GM11168 (cell line): ENCODE data around the gene AGXT.

Experiments used
- in situ Hi-C: fragments of 300-500 bp; cut with MboI; formaldehyde crosslinking; loops from one replicate; pipeline ENCODE4 v1.12.0; 2022; ENCODE audit warnings: low sequenced_read_pairs; ENCODE audit not compliant: unreplicated experiment

The AGXT gene

DNA sequence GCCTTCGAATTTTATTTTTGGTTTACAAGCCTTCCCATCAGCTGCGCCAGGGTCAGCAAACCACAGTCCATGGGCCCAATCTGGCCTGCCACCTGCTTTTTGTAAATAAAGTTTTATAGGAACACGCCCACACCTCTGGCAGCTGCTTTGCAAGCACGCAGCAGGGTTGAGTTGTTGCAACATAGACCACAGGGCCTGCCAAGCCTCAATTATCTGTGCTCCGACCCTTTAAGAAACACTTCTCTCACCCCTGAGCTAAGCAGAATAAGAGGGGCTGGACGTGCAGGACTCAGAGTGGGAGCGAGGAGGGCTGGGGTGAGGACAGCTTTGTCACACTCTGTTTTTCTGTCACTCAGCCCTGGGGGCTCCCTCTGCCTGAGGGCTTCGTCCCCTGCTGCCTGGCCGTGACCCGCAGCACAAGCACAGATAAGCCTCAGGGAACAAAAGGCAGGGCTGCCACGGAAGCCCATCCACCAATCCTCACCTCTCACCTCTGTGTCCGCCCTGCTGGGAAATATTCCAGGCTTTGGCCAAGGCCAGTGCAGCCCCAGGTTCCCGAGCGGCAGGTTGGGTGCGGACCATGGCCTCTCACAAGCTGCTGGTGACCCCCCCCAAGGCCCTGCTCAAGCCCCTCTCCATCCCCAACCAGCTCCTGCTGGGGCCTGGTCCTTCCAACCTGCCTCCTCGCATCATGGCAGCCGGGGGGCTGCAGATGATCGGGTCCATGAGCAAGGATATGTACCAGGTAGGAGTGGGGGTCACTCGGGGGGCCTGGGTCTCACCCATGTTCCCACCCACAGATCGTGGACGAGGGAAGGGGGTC, at the start of gene AGXT:
Gene AGXT, plus strand, starts transcription at position 539 of the 823 bp plus-strand sequence. Its CDS starts 42 bp downstream, at position 581.
- in situ Hi-C loops = no loop called here

DNA sequence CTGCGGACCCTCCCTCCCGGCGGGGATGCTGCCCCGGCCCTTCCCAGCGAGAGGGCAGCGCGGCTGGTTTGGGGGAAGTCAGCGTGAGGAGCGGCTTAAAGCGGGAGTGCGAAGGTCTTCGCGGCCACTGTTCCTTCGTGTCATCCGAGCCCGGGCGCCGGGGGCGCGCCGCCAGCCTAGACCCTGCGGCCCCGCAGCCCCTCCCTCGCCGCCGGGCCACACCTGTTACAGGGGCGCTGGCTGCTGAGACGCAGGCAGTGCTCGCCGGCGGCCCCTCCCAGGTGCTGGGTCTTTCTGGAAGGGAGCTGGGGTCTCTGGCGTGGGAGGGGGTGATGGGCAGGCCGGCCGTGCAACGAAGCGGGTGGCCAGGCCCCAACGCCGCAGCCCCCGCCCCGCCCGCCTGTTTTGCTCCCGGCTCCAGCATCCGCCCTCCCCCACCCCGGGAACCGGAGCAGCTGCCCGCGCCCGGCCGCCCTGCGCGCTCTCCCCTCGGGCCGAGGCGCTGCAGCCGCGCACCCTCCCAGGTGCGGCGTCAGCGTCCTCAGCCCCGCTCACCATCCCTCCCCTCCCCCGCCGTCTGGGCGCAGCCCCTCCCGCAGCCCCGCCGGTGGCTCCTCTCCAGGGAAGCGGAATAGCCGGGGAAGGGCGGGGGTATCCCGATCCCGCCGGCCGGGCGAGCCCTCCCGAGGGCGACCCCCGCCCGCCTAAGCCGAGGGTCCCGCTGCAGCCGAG, 49.3 kb upstream of the AGXT start:
- in situ Hi-C loops = no loop called here

DNA sequence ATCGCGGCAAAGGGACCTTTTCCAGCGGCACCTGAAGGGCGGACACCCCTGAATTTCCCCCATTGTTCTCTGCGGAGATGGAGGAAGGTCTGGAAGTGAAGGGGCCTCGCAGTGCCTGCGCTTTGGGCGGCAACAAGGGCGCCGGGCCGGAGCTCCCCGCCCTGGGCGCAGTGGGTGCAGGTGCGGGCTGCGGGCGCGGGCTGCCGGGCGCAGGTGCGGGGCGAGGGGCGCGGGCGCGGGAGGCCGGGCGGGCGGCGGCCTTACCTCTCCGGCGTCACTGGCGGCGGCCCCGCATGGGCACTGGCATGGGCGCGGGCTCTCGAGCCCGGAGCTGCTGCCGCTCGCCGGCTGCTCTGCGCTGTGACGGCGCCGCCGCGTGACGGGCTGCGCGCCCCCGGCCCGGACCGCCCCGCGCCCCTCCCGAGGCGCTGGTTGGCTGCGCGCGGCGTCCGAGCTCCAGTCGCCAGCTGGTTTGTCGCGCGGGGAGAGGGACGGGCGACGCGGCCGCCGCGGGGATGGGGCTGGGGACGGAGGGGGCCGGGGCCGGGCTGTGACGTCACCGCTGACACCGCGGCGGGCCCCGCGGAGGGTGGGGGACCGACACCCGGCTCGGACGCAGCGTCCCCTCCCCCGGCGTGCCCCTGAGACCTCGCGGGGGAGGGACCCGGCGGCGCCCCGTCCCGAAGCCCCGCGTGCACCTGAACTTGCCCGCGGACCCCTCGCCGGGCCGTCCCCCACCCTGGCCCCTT, 48.6 kb upstream of the AGXT start, which contains the start of gene KIF1A:
Gene KIF1A, minus strand, starts transcription at position 362 of the 749 bp plus-strand sequence. CDS start 22,467 bp downstream, outside the sequence.
- in situ Hi-C loops = no loop called here

GRCh38 chr2:240820607-240821428, 47.8 kb upstream of the AGXT start:
- in situ Hi-C loops = no loop called here

DNA sequence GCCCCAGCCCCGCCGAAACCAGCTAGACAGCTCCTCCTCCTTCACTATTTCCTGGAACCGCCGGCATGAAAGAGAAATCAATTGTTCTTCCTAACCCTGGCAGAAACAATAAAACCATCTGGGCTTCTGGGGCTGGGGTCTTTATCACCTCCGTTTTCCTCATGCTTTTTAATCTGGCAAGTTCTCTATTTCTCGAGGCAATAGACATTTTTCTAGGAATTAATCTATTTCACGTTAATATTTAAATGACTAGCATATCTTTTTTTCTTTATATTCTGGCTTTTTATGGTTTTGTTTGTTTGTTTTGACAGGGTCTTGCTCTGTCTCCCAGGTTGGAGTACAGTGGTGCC, 47.2 kb upstream of the AGXT start:
- in situ Hi-C loops = no loop called here

- in situ Hi-C loops = no loop called here
Observed at GRCh38 chr2:240822280-240822847, 46.3 kb upstream of the AGXT start.

DNA sequence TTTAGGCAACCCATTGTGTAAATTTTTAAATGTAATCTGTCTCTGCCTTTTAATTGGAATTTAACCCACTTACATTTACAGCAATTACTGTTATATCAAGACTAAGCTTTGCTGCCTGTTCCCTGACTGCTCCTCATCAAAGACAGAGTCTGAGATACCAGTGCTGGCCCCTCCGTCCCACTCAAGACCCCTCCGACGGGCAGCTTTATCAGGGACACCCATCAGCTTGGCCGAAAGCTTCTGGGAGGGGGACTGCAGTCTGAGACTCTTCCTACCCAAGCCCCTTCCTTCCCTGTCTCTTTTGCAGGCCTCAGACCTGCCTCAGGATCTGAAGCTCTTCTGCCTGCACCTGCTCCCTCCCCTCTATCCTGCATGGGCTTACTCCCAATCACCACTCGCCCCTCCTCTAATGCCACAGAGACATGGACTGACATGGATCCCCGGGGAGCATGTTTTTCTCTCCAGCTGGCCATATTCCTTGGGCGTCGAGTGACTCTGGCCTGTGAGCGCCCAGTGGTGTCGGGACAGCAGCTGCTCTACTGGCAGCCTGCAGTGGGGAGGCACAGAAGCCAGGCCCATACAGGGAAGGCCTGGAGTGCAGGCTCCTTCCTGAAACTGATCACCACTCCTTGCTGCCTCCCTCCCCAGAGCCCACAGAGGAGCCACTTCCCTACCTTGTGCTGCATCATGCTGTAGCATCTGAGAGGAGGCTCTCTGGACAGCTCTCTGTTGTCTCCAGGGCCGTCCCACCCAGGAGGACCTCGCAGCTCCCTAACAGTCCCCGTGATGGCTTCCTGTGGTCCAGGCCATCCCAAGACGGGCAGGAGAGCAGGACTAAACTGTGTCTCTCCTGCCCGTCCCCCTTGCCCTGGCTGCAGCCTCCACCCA, 44.9 kb upstream of the AGXT start:
- in situ Hi-C loops = no loop called here

DNA sequence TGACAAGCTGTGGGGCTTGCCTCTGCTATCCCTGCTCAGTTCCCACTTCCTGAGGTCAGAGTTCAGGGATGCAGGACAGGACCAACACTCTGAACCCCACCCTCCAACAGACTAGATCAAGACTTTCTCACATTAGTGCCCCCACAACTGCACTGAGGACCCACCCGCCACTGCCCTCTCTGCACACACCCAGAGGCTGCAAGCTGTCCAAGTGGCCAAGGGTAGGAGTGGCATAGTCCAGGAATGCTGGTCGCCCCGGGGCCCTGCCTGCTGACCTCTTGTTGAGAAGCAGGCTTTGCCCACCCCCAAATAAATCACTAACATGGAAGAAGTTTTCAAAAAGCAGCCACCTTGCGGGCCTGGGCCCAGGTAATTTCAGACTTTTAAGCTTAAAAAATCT, 43.1 kb upstream of the AGXT start:
- in situ Hi-C loops = no loop called here

GRCh38 chr2:240831594-240832204, 36.9 kb upstream of the AGXT start:
- in situ Hi-C loops = no loop called here

DNA sequence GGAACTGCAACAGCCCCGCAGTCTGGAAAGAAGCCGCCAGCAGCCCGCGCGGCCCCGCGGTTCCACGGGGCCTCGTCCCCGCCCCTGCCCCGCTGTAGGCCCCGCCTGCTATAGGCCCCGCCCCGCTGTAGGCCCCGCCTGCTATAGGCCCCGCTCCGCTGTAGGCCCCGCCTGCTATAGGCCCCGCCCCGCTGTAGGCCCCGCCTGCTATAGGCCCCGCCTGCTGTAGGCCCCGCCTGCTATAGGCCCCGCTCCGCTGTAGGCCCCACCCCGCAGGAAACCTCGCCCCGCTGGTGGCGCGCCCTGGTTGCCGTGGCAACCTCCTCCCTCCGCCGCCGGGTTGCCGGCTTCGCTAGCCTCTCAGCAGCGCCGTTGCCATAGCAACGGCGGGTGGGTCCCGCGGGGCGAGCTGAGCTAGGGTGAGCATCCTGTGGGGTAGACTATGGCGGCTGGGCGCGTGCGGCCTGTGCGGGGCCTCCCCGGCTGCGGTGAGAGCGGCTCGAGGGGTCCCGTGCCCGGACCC, 36.4 kb upstream of the AGXT start:
- in situ Hi-C loops = no loop called here

DNA sequence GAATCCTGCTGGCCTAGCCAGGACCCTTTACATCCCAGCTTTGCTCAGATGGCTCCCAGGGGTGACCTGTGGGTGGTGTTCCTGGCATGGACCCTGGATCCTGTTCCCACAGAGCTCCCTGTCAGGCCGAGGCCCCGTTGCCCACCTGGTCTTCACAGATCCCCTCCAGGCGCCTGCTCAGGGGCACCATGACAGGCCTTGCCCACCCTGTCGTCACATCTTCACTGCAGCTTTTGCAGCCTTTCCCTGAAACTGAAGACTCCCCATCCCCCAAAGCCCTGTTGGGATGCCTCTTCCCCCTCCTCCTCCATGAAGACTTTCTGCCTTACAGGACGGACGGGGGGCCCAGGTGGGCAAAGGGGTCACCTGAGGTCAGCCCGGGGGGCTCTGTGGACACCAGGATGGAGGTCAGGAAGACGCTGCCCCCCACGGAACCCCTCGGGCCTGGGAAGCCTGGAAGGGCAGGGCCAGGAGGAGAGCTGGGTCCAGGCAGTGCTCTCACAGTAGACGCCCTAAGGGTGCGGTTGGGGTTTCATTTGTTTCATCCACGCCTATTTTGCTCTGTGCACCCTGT, 35.6 kb upstream of the AGXT start:
- in situ Hi-C loops = no loop called here

DNA sequence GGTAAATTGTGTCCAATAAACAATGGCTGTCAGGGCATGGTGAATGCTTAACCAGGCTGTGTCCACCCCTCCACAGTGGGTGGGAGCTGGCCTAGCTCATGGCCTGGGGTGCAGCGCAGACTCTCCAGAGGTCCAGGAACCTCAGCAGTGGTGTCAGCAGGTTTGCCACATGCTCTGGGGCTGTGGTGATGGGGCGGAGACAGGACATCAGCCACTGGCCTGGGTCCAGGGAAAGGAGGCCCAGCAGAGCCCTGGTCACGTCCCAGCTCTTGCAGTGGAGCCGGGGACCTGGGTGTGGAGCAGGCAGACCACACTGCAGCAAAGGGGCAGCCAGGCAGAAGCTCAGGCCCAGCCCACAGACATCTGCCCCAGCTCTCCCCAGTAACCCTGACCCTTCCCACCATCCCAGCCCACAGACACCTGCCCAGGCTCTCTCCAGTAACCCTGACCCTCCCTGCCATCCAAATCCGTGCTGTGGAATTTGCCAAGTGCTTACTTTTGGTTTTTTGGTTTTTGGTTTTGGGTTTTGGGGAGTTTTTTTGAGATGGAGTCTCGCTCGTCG, 34.8 kb upstream of the AGXT start:
- in situ Hi-C loops = no loop called here

- in situ Hi-C loops = no loop called here
Observed at GRCh38 chr2:240834377-240834975, 34.1 kb upstream of the AGXT start.

DNA sequence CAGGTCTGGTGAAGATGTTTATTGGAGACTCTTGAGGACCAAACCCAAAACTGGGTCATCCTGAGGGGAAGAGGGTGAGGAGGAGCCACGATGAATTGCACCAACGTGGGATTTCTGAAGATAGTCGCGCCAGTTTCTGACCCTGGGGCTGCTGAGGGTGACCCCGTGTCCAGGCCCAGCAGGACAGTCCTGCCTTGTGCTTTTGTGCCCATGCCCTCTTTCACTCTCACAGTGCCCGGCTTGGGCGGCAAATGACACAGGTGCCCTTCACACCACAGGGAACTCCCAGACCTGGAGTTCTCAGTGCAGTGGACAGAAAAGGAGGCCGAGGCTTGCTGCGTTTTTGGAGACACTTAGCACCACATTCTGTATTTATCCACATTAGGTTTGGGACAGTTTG, 33.1 kb upstream of the AGXT start:
- in situ Hi-C loops = no loop called here

DNA sequence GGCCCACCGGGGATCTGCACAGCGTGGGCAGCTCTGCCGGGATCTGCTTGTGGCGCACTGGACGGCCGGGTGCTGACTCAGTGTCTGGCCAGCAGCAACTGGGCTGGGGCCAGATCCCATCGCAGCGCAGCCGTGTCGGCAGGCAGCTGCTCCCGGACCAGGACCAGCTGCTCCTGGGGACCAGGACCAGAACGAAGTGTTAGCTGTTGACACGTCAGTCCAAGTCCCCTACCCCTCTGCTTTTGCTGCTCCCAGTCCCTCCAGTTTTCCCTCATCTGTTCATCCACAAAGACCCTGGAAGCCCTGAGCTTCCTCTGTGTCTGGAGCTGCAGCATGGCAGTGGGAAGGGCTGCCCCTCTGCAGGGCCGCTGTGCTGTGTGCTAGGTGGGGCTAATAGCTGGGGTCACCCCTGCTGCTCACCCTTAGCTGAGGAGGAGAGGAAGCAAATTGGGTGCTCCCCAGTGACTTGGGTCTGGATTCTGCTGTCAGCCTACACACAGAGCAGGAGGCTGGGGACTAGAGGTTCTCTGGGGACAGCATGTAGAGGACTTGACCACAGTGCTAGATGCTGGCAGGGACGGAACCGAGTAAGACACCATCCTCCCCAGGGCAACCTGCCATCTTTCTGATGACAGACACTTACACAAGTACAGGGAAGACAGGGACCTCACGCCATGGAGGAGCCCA, 31.7 kb upstream of the AGXT start:
- in situ Hi-C loops = no loop called here

- in situ Hi-C loops = no loop called here
Observed at GRCh38 chr2:240837621-240838020, 31.0 kb upstream of the AGXT start.
